HepG2 (cell line): Measurements from ENCODE around the gene BCLAF1. TPM values are rescaled to one million over a fixed set of nuclear protein-coding genes. Genes with fewer than 3 reads are reported as not detected.

Experiments used
- CHD4 ChIP-seq: fragments of 200-600 bp; sonication (generic); IDR thresholded peaks from 2 replicates; pipeline ENCODE4 v1.7.0; 2017; ENCODE audit warnings: mild to moderate bottlenecking, low read length, borderline replicate concordance
- EED ChIP-seq: sonication (generic); formaldehyde crosslinking; IDR thresholded peaks from 2 replicates; pipeline ENCODE4 v1.5.0; 2020; ENCODE audit warnings: mild to moderate bottlenecking, missing genetic modification reagents
- HNRNPUL1 ChIP-seq: fragments of 200-400 bp; formaldehyde crosslinking; IDR thresholded peaks from 2 replicates; pipeline ENCODE4 v1.6.1; 2017; ENCODE audit warnings: low read depth, mild to moderate bottlenecking, low read length, moderate library complexity
- KDM1A ChIP-seq: IDR thresholded peaks from 2 replicates; pipeline ENCODE4 v1.6.1; 2016; ENCODE audit warnings: missing compliant biosample characterization
- KDM2A ChIP-seq: sonication (generic); formaldehyde crosslinking; IDR thresholded peaks from 2 replicates; pipeline ENCODE4 v1.4.0; 2020; ENCODE audit warnings: low read depth, missing genetic modification reagents, borderline replicate concordance
- KDM3A ChIP-seq: IDR thresholded peaks from 2 replicates; pipeline ENCODE4 v1.6.1; 2018; ENCODE audit warnings: low read depth, missing compliant biosample characterization
- KLF13 ChIP-seq: sonication (generic); formaldehyde crosslinking; IDR thresholded peaks from 2 replicates; pipeline ENCODE4 v1.4.0; 2020; ENCODE audit warnings: mild to moderate bottlenecking, missing genetic modification reagents
- PHF5A ChIP-seq: IDR thresholded peaks from one replicate; pipeline ENCODE4 v1.6.1; 2018; ENCODE audit warnings: low read depth, missing genetic modification reagents; ENCODE audit not compliant: unreplicated experiment
- POLR2AphosphoS2 ChIP-seq: IDR thresholded peaks from 2 replicates; pipeline ENCODE4 v1.6.1; 2011; ENCODE audit warnings: low read depth, low read length, improper control_type of control experiment
- PRMT3 ChIP-seq: sonication (generic); formaldehyde crosslinking; IDR thresholded peaks from 2 replicates; pipeline ENCODE4 v1.8.1; 2022; ENCODE audit warnings: low read depth, mild to moderate bottlenecking, moderate library complexity, missing genetic modification reagents, borderline replicate concordance
- SMARCE1 ChIP-seq: fragments of 450-650 bp; IDR thresholded peaks from 2 replicates; pipeline ENCODE4 v1.6.1; 2017; ENCODE audit warnings: borderline replicate concordance
- TCF12 ChIP-seq, 2 experiments: fragments of 450-650 bp in 1 of 2; sonication (generic) in 1 of 2; formaldehyde crosslinking in 1 of 2; IDR thresholded peaks; 2 replicates each; pipeline versions ENCODE4 v1.6.1 to v1.8.0; 2017 to 2022; ENCODE audit warnings: antibody characterized with exemption in 1 of 2, mild to moderate bottlenecking in 1 of 2, missing genetic modification reagents in 1 of 2, moderate library complexity in 1 of 2
- ZNF468 ChIP-seq: sonication (generic); formaldehyde crosslinking; IDR thresholded peaks from 2 replicates; pipeline ENCODE4 v1.8.0; 2022; ENCODE audit warnings: mild to moderate bottlenecking, moderate library complexity, missing genetic modification reagents
- ZNF674 ChIP-seq: sonication (generic); formaldehyde crosslinking; IDR thresholded peaks from 2 replicates; pipeline ENCODE4 v1.5.0; 2020; ENCODE audit warnings: low read depth, mild to moderate bottlenecking, missing genetic modification reagents
- ZSCAN22 ChIP-seq: sonication (generic); formaldehyde crosslinking; IDR thresholded peaks from 2 replicates; pipeline ENCODE4 v1.4.0; 2020; ENCODE audit warnings: mild to moderate bottlenecking, missing genetic modification reagents
- polyA plus RNA-seq, 8 experiments: library from polyadenylated mRNA; depleted of rRNA in 3 of 8; stranded (reverse) in 7 of 8; unstranded in 1 of 8; fragments of >200 nt; fragmentation: Illumina TruSeq in 4 of 8; extraction: Trizol in 4 of 8; gene quantifications; 2 replicates each; pipeline versions ENCODE4 v1.2.1 to v1.2.3, GENCODE V29; 2011 to 2016; ENCODE audit warnings: low read depth in 4 of 8, missing spikeins in 1 of 8, mixed read lengths in 1 of 8; ENCODE audit not compliant: insufficient read depth in 1 of 8
- total RNA-seq, 5 experiments: library from RNA; depleted of rRNA; stranded (reverse); fragments of >200 nt; fragmentation: Illumina TruSeq; extraction: Trizol; gene quantifications; 2 replicates each; pipeline ENCODE4 v1.2.3, GENCODE V29; 2016; ENCODE audit warnings: low read depth in 1 of 5
- TF ChIP-seq, protein P1 (sequence below): sonication (generic); formaldehyde crosslinking; IDR thresholded peaks from 2 replicates; pipeline ENCODE4 v1.5.0; 2020; ENCODE audit warnings: missing genetic modification reagents, mild to moderate bottlenecking, borderline replicate concordance
- TF ChIP-seq, protein P2 (sequence below): sonication (generic); formaldehyde crosslinking; IDR thresholded peaks from 2 replicates; pipeline ENCODE4 v1.8.0; 2022; ENCODE audit warnings: mild to moderate bottlenecking, missing genetic modification reagents; ENCODE audit not compliant: insufficient replicate concordance
- TF ChIP-seq, protein P3 (sequence below): IDR thresholded peaks from 2 replicates; pipeline ENCODE4 v1.6.1; 2016; ENCODE audit warnings: low read depth, missing genetic modification reagents, missing compliant biosample characterization
- TF ChIP-seq, protein P4 (sequence below): sonication (generic); formaldehyde crosslinking; IDR thresholded peaks from 2 replicates; pipeline ENCODE4 v1.5.1; 2020; ENCODE audit warnings: missing genetic modification reagents, mild to moderate bottlenecking, borderline replicate concordance

Gene BCLAF1
- total and polyA plus RNA-seq, 2 of the 13 experiments (the other 11 are each of a cell fraction or from before 2014, with no cell fraction given) = 55.3 to 292 TPM

- no peak for TF ChIP-seq PHF5A
- TF ChIP-seq, protein P1, sequence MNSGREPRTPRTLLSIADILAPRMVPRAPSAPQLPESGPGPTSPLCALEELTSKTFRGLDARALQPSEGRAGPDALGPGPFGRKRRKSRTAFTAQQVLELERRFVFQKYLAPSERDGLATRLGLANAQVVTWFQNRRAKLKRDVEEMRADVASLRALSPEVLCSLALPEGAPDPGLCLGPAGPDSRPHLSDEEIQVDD (CRISPR knock-in tag) = no peak; the same call in 1 of the 2 replicates
- TF ChIP-seq HNRNPUL1 = no peak
- TF ChIP-seq, protein P2, sequence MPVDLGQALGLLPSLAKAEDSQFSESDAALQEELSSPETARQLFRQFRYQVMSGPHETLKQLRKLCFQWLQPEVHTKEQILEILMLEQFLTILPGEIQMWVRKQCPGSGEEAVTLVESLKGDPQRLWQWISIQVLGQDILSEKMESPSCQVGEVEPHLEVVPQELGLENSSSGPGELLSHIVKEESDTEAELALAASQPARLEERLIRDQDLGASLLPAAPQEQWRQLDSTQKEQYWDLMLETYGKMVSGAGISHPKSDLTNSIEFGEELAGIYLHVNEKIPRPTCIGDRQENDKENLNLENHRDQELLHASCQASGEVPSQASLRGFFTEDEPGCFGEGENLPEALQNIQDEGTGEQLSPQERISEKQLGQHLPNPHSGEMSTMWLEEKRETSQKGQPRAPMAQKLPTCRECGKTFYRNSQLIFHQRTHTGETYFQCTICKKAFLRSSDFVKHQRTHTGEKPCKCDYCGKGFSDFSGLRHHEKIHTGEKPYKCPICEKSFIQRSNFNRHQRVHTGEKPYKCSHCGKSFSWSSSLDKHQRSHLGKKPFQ (CRISPR knock-in tag) = peak; percentile 61
- TF ChIP-seq ZNF468 (CRISPR knock-in tag) = no peak; the same call in 1 of the 2 replicates
- peak; percentile 93 for TF ChIP-seq KLF13 (CRISPR knock-in tag)
- TF ChIP-seq ZSCAN22 (CRISPR knock-in tag) = peak; percentile 1; the same call in 1 of the 2 replicates
- TF ChIP-seq ZNF674 = peak; percentile 50; the same call in 1 of the 2 replicates
- no peak for TF ChIP-seq SMARCE1
- peak; percentile 95 for TF ChIP-seq POLR2AphosphoS2
- peak; percentile 55; the same call in 1 of the 2 replicates for TF ChIP-seq PRMT3 (CRISPR knock-in tag)
- no peak for TF ChIP-seq TCF12 (IDR thresholded peaks at IDR 0.05)
- no peak for TF ChIP-seq TCF12 (CRISPR knock-in tag; IDR thresholded peaks at IDR 0.05)
- TF ChIP-seq, protein P3, sequence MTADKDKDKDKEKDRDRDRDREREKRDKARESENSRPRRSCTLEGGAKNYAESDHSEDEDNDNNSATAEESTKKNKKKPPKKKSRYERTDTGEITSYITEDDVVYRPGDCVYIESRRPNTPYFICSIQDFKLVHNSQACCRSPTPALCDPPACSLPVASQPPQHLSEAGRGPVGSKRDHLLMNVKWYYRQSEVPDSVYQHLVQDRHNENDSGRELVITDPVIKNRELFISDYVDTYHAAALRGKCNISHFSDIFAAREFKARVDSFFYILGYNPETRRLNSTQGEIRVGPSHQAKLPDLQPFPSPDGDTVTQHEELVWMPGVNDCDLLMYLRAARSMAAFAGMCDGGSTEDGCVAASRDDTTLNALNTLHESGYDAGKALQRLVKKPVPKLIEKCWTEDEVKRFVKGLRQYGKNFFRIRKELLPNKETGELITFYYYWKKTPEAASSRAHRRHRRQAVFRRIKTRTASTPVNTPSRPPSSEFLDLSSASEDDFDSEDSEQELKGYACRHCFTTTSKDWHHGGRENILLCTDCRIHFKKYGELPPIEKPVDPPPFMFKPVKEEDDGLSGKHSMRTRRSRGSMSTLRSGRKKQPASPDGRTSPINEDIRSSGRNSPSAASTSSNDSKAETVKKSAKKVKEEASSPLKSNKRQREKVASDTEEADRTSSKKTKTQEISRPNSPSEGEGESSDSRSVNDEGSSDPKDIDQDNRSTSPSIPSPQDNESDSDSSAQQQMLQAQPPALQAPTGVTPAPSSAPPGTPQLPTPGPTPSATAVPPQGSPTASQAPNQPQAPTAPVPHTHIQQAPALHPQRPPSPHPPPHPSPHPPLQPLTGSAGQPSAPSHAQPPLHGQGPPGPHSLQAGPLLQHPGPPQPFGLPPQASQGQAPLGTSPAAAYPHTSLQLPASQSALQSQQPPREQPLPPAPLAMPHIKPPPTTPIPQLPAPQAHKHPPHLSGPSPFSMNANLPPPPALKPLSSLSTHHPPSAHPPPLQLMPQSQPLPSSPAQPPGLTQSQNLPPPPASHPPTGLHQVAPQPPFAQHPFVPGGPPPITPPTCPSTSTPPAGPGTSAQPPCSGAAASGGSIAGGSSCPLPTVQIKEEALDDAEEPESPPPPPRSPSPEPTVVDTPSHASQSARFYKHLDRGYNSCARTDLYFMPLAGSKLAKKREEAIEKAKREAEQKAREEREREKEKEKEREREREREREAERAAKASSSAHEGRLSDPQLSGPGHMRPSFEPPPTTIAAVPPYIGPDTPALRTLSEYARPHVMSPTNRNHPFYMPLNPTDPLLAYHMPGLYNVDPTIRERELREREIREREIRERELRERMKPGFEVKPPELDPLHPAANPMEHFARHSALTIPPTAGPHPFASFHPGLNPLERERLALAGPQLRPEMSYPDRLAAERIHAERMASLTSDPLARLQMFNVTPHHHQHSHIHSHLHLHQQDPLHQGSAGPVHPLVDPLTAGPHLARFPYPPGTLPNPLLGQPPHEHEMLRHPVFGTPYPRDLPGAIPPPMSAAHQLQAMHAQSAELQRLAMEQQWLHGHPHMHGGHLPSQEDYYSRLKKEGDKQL (CRISPR knock-in tag) = peak; percentile 22
- no peak for TF ChIP-seq KDM3A
- peak; percentile 88 for TF ChIP-seq KDM2A (CRISPR knock-in tag)
- no peak for TF ChIP-seq KDM1A (CRISPR knock-in tag)
- TF ChIP-seq, protein P4, sequence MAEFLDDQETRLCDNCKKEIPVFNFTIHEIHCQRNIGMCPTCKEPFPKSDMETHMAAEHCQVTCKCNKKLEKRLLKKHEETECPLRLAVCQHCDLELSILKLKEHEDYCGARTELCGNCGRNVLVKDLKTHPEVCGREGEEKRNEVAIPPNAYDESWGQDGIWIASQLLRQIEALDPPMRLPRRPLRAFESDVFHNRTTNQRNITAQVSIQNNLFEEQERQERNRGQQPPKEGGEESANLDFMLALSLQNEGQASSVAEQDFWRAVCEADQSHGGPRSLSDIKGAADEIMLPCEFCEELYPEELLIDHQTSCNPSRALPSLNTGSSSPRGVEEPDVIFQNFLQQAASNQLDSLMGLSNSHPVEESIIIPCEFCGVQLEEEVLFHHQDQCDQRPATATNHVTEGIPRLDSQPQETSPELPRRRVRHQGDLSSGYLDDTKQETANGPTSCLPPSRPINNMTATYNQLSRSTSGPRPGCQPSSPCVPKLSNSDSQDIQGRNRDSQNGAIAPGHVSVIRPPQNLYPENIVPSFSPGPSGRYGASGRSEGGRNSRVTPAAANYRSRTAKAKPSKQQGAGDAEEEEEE (CRISPR knock-in tag) = peak; percentile 89; the same call in 1 of the 2 replicates
- peak; percentile 62; the same call in 1 of the 2 replicates for TF ChIP-seq EED
- no peak for TF ChIP-seq CHD4
Measured at GRCh38 chr6:136289579-136290409, at the start of gene BCLAF1 (continued).
